KMS-11 (cell line): ENCODE measurements around the gene RTP1.
"Not testable (repeated sequence)": the region's sequence is repeated elsewhere in the genome, so short reads cannot be mapped to it uniquely, and the experiment has no call there.

Experiments used
- H2AFZ ChIP-seq: fragments of 200-600 bp; sonication (generic); 2 replicates; pipeline ENCODE4 v1.6.1; 2016; ENCODE audit warnings: antibody characterized with exemption, mixed run types, low read depth
- H3K27ac ChIP-seq: fragments of 200-600 bp; sonication (generic); 2 replicates; pipeline ENCODE4 v1.6.1; 2016; ENCODE audit warnings: mild to moderate bottlenecking, mixed run types
- H3K27me3 ChIP-seq: fragments of 200-600 bp; sonication (generic); 2 replicates; pipeline ENCODE4 v1.6.1; 2017; ENCODE audit warnings: mild to moderate bottlenecking, low read depth, mixed run types, moderate library complexity; ENCODE audit not compliant: insufficient read depth
- H3K36me3 ChIP-seq: fragments of 200-600 bp; sonication (generic); 2 replicates; pipeline ENCODE4 v1.6.1; 2017; ENCODE audit warnings: mild to moderate bottlenecking, mixed run types; ENCODE audit not compliant: insufficient read depth
- H3K4me1 ChIP-seq: fragments of 200-600 bp; sonication (generic); 2 replicates; pipeline ENCODE4 v1.6.1; 2016; ENCODE audit warnings: mild to moderate bottlenecking, low read depth, mixed run types; ENCODE audit not compliant: poor library complexity, severe bottlenecking
- H3K4me2 ChIP-seq: fragments of 200-600 bp; sonication (generic); 2 replicates; pipeline ENCODE4 v1.7.0; 2016; ENCODE audit warnings: mild to moderate bottlenecking, mixed run types
- H3K4me3 ChIP-seq: fragments of 200-600 bp; sonication (generic); IDR thresholded peaks from 2 replicates; pipeline ENCODE4 v1.6.1; 2017; ENCODE audit warnings: low read depth, low read length, mixed read lengths; ENCODE audit not compliant: insufficient read depth
- H3K79me2 ChIP-seq: fragments of 200-600 bp; sonication (generic); 2 replicates; pipeline ENCODE4 v1.6.1; 2016; ENCODE audit warnings: low read depth, mixed run types; ENCODE audit not compliant: insufficient read depth
- H3K9ac ChIP-seq: fragments of 200-600 bp; sonication (generic); 2 replicates; pipeline ENCODE4 v1.6.1; 2016; ENCODE audit warnings: mild to moderate bottlenecking, mixed run types
- H4K20me1 ChIP-seq: fragments of 200-600 bp; sonication (generic); 2 replicates; pipeline ENCODE4 v1.6.1; 2016; ENCODE audit warnings: mild to moderate bottlenecking, mixed run types; ENCODE audit not compliant: insufficient read depth
- CTCF ChIP-seq: fragments of 200-600 bp; sonication (generic); conservative IDR thresholded peaks from 2 replicates; pipeline ENCODE4 v1.6.1; 2017; ENCODE audit warnings: low read depth, mild to moderate bottlenecking, antibody characterized with exemption, low read length, moderate library complexity, mixed read lengths

Gene RTP1

GRCh38 chr3:187228740-187229139 lies 31.5 kb downstream of the RTP1 start:
- no peaks in the 10 kb centered on the region for H3K27me3 ChIP-seq
- H3K27ac ChIP-seq, result no peak overlapping the region
- H3K4me1 ChIP-seq, result no peaks in the 10 kb centered on the region
- no peak overlapping the region for H3K4me3 ChIP-seq
- H4K20me1 ChIP-seq, result no peaks in the 10 kb centered on the region
- H3K79me2 ChIP-seq, result no peaks in the 10 kb centered on the region
- H3K9ac ChIP-seq, result no peak overlapping the region
- H2AFZ ChIP-seq, result no peak overlapping the region
- no peak for TF ChIP-seq CTCF
- no peaks in the 10 kb centered on the region for H3K36me3 ChIP-seq
- no peak overlapping the region for H3K4me2 ChIP-seq

GRCh38 chr3:187230011-187230410 lies 32.7 kb downstream of the RTP1 start:
- Histone ChIP-seq H3K4me2 (no peak overlapping the region), H3K4me3 (no peak overlapping the region), H2AFZ (no peak overlapping the region), H3K79me2 (no peaks in the 10 kb centered on the region), H4K20me1 (no peaks in the 10 kb centered on the region), H3K27me3 (no peaks in the 10 kb centered on the region), H3K4me1 (no peaks in the 10 kb centered on the region), H3K36me3 (no peaks in the 10 kb centered on the region), H3K27ac (no peak overlapping the region), H3K9ac (no peak overlapping the region)
- TF ChIP-seq CTCF, result no peak

- no peak overlapping the region for H3K9ac ChIP-seq
- H3K27ac ChIP-seq, result no peak overlapping the region
- no peak overlapping the region for H3K4me3 ChIP-seq
- no peak for TF ChIP-seq CTCF
- no peaks in the 10 kb centered on the region for H3K27me3 ChIP-seq
- no peak overlapping the region for H2AFZ ChIP-seq
- no peaks in the 10 kb centered on the region for H4K20me1 ChIP-seq
- no peaks in the 10 kb centered on the region for H3K36me3 ChIP-seq
- no peak overlapping the region for H3K4me2 ChIP-seq
- H3K79me2 ChIP-seq, result no peaks in the 10 kb centered on the region
- H3K4me1 ChIP-seq, result no peaks in the 10 kb centered on the region
Observed at GRCh38 chr3:187236962-187237361, 39.7 kb downstream of the RTP1 start.

- no peaks in the 10 kb centered on the region for H3K36me3 ChIP-seq
- H4K20me1 ChIP-seq, result no peaks in the 10 kb centered on the region
- H3K4me1 ChIP-seq, result no peaks in the 10 kb centered on the region
- no peak overlapping the region for H3K4me2 ChIP-seq
- no peaks in the 10 kb centered on the region for H3K27me3 ChIP-seq
- no peak for TF ChIP-seq CTCF
- H3K4me3 ChIP-seq, result no peak overlapping the region
- H2AFZ ChIP-seq, result no peak overlapping the region
- H3K9ac ChIP-seq, result no peak overlapping the region
- no peak overlapping the region for H3K27ac ChIP-seq
- no peaks in the 10 kb centered on the region for H3K79me2 ChIP-seq
Observed at GRCh38 chr3:187237741-187238140, 40.5 kb downstream of the RTP1 start.

GRCh38 chr3:187238239-187238638 lies 41.0 kb downstream of the RTP1 start:
- Histone ChIP-seq H3K79me2 (no peaks in the 10 kb centered on the region), H3K27me3 (no peaks in the 10 kb centered on the region), H4K20me1 (no peaks in the 10 kb centered on the region), H3K4me2 (no peak overlapping the region), H2AFZ (no peak overlapping the region), H3K9ac (no peak overlapping the region), H3K27ac (no peak overlapping the region), H3K36me3 (no peaks in the 10 kb centered on the region), H3K4me1 (no peaks in the 10 kb centered on the region), H3K4me3 (no peak overlapping the region)
- no peak for TF ChIP-seq CTCF

- not testable (repeated sequence) for H3K36me3 ChIP-seq, H3K4me1 ChIP-seq, H3K79me2 ChIP-seq, H2AFZ ChIP-seq, H3K4me2 ChIP-seq, H3K27me3 ChIP-seq, H3K27ac ChIP-seq, H4K20me1 ChIP-seq, H3K9ac ChIP-seq, H3K4me3 ChIP-seq
Observed at GRCh38 chr3:187238835-187239234, 41.5 kb downstream of the RTP1 start.
